Neural crest cell (in vitro differentiated cells): ENCODE measurements around the gene BID. TPM values are rescaled to one million over a fixed set of nuclear protein-coding genes. Genes with fewer than 3 reads are reported as not detected.
"Not testable (repeated sequence)": the region's sequence is repeated elsewhere in the genome, so short reads cannot be mapped to it uniquely, and the experiment has no call there.

ENCODE experiments used
- DNase-seq: peaks from one replicate; pipeline ENCODE4 v3.0.0; 2021; ENCODE audit warnings: low read depth, mixed read lengths, low spot score
- H3K27ac Mint-ChIP-seq: one replicate; pipeline ENCODE4 v1.8.0; 2021; ENCODE audit warnings: mild to moderate bottlenecking, mixed read lengths; ENCODE audit not compliant: unreplicated experiment
- H3K27me3 Mint-ChIP-seq: 2 replicates; pipeline ENCODE4 v1.8.0; 2021; ENCODE audit warnings: low read depth, mild to moderate bottlenecking, mixed read lengths
- H3K36me3 Mint-ChIP-seq: 2 replicates; pipeline ENCODE4 v1.8.0; 2021; ENCODE audit warnings: low read depth, mild to moderate bottlenecking, mixed read lengths
- H3K4me1 Mint-ChIP-seq: 2 replicates; pipeline ENCODE4 v1.8.0; 2021; ENCODE audit warnings: mixed read lengths
- H3K4me3 Mint-ChIP-seq: one replicate; pipeline ENCODE4 v1.8.0; 2021; ENCODE audit warnings: mild to moderate bottlenecking, mixed read lengths
- H3K9me3 Mint-ChIP-seq: 2 replicates; pipeline ENCODE4 v1.8.0; 2021; ENCODE audit warnings: mixed read lengths
- total RNA-seq: library from RNA; stranded (reverse); gene quantifications from 2 replicates; pipeline ENCODE4 v1.2.1, GENCODE V29; 2021
- TF ChIP-seq, protein P1 (sequence below): fragments of 200-600 bp; sonication (generic); conservative IDR thresholded peaks from 2 replicates; pipeline ENCODE4 v1.5.0; 2021; ENCODE audit warnings: antibody characterized with exemption, mild to moderate bottlenecking

The BID gene
- total RNA-seq, 1 donor from 2014 or later: 26.5 TPM

DNA sequence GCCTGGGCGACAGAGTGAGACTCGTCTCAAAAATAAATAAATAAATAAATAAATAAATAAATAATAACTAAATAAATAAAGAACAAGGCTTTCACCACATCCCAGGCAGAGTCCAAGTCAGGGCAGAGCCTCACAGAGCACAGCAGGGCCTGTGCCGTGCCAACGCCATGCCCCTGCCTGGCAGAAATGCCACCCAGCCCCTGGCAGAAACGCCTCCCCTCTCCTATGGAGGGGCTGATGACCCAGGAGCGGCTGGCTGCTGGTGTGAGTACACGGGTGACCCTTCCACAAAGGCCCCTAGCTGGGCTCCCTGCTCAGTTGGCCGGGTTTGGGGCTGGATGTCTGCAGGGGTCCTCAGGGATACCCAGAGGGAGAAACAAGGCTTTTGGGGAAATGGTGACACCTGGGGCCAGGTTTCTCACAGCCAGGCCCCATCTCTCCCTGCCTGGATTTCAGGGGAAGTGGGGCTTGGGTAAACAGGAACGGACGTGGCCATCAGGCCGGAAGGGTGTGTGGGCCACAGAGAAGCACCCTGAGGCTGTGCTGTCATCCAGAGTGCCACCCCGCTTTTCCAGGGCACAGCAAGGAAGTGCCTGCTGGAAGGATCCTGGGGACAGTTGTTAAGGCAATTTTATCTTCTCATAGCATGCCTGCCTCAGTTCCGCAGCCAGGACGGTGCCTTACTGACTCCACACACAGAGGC lies 5.1 kb downstream of the BID start:
- DNase-seq: no peak
- H3K9me3 Mint-ChIP-seq: no peaks in the 10 kb centered on the region

GRCh38 chr22:17767233-17768065 lies 6.8 kb downstream of the BID start:
- Mint-ChIP-seq H3K27me3 (no peaks in the 10 kb centered on the region), H3K27ac (no peak overlapping the region), H3K9me3 (no peaks in the 10 kb centered on the region)

More for the DNA sequence above, 5.1 kb downstream of the BID start:
- H3K4me3 Mint-ChIP-seq: no peak overlapping the region
- H3K4me1 Mint-ChIP-seq: peaks cover 16% of the 10 kb centered on the region
- H3K27me3 Mint-ChIP-seq: no peaks in the 10 kb centered on the region
- H3K36me3 Mint-ChIP-seq: no peaks in the 10 kb centered on the region
- TF ChIP-seq, protein P1, sequence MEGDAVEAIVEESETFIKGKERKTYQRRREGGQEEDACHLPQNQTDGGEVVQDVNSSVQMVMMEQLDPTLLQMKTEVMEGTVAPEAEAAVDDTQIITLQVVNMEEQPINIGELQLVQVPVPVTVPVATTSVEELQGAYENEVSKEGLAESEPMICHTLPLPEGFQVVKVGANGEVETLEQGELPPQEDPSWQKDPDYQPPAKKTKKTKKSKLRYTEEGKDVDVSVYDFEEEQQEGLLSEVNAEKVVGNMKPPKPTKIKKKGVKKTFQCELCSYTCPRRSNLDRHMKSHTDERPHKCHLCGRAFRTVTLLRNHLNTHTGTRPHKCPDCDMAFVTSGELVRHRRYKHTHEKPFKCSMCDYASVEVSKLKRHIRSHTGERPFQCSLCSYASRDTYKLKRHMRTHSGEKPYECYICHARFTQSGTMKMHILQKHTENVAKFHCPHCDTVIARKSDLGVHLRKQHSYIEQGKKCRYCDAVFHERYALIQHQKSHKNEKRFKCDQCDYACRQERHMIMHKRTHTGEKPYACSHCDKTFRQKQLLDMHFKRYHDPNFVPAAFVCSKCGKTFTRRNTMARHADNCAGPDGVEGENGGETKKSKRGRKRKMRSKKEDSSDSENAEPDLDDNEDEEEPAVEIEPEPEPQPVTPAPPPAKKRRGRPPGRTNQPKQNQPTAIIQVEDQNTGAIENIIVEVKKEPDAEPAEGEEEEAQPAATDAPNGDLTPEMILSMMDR: no peak
- no peak overlapping the region for H3K27ac Mint-ChIP-seq

DNA sequence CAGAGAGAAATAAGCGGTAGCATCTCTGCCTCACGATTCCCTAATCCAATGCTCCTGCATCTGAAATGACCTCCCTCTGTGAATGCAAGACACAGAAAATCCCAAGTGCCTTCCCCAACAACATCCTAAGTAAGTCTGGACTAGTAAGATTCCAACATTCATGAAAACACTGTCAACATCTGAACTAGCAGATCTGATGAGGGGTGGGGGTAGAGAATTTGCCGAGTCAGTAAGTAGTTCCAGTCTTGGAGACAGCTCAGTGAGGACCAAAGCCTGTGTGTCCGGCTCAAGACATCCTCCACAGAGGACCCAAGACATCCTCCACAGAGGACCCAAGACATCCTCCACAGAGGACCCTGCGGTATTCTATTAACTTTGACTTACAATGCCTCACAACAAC lies 9.4 kb downstream of the BID start:
- not testable (repeated sequence) for H3K27me3 Mint-ChIP-seq, H3K4me3 Mint-ChIP-seq, DNase-seq, H3K9me3 Mint-ChIP-seq, H3K27ac Mint-ChIP-seq, H3K36me3 Mint-ChIP-seq, H3K4me1 Mint-ChIP-seq

More at GRCh38 chr22:17767233-17768065, 6.8 kb downstream of the BID start:
- H3K4me3 Mint-ChIP-seq: no peak overlapping the region
- TF ChIP-seq, protein P1: no peak
- peaks cover 5% of the 10 kb centered on the region for H3K4me1 Mint-ChIP-seq
- DNase-seq: no peak
- H3K36me3 Mint-ChIP-seq: no peaks in the 10 kb centered on the region

- no peaks in the 10 kb centered on the region for H3K27me3 Mint-ChIP-seq
- H3K27ac Mint-ChIP-seq: no peak overlapping the region
- H3K36me3 Mint-ChIP-seq: no peaks in the 10 kb centered on the region
- H3K9me3 Mint-ChIP-seq: no peaks in the 10 kb centered on the region
- no peak overlapping the region for H3K4me3 Mint-ChIP-seq
- no peak for DNase-seq
- peaks cover 8% of the 10 kb centered on the region for H3K4me1 Mint-ChIP-seq
- TF ChIP-seq, protein P1: no peak
Measured at GRCh38 chr22:17764036-17764435, 10.2 kb downstream of the BID start.

- not testable (repeated sequence) for H3K27ac Mint-ChIP-seq, H3K27me3 Mint-ChIP-seq, H3K9me3 Mint-ChIP-seq, H3K4me3 Mint-ChIP-seq, H3K36me3 Mint-ChIP-seq, DNase-seq, H3K4me1 Mint-ChIP-seq
Measured at GRCh38 chr22:17763442-17763841, 10.8 kb downstream of the BID start.

GRCh38 chr22:17761138-17761488 lies 13.2 kb downstream of the BID start:
- DNase-seq: no peak
- TF ChIP-seq, protein P1: no peak
- H3K4me1 Mint-ChIP-seq: peaks cover 8% of the 10 kb centered on the region
- no peak overlapping the region for H3K27ac Mint-ChIP-seq
- no peaks in the 10 kb centered on the region for H3K36me3 Mint-ChIP-seq
- H3K4me3 Mint-ChIP-seq: no peak overlapping the region
- no peaks in the 10 kb centered on the region for H3K9me3 Mint-ChIP-seq
- no peaks in the 10 kb centered on the region for H3K27me3 Mint-ChIP-seq
